Activated B cell treated with CpG ODN at 0.5 μM for 24 hours (primary cell): Measurements from ENCODE around the gene CD276. TPM values are rescaled to one million over a fixed set of nuclear protein-coding genes. Genes with fewer than 3 reads are reported as not detected.

ENCODE experiments used
- ATAC-seq: fragments of 200-7000 bp; cut with Tn5 transposase; one replicate; pipeline ENCODE4 v1.10.0; 2021; ENCODE audit warnings: low read depth, mild to moderate bottlenecking, moderate library complexity
- CTCF ChIA-PET: fragments of 350-600 bp; sonication (Branson Sonifier 250); formaldehyde crosslinking; loops from one replicate; lab custom pipeline; 2021; ENCODE audit warnings: antibody characterized with exemption; lab: Charles Lee
- POLR2A ChIA-PET: fragments of 350-600 bp; sonication (Branson Sonifier 250); formaldehyde crosslinking; loops from one replicate; lab custom pipeline; 2021; ENCODE audit warnings: antibody characterized with exemption; lab: Charles Lee
- DNase-seq: peaks from one replicate; pipeline ENCODE4 v3.0.0; 2022
- H3K27ac Mint-ChIP-seq: one replicate; pipeline ENCODE4 v1.8.0; 2020; ENCODE audit warnings: mixed read lengths
- H3K27me3 Mint-ChIP-seq: one replicate; pipeline ENCODE4 v1.8.0; 2021; ENCODE audit warnings: mixed read lengths
- H3K36me3 Mint-ChIP-seq: one replicate; pipeline ENCODE4 v1.8.0; 2021; ENCODE audit warnings: low read depth, mixed read lengths
- H3K4me1 Mint-ChIP-seq: one replicate; pipeline ENCODE4 v1.8.0; 2021; ENCODE audit warnings: mixed read lengths
- H3K4me3 Mint-ChIP-seq: one replicate; pipeline ENCODE4 v1.8.0; 2020; ENCODE audit warnings: mild to moderate bottlenecking, mixed read lengths
- H3K9me3 Mint-ChIP-seq: one replicate; pipeline ENCODE4 v1.8.0; 2020; ENCODE audit warnings: mixed read lengths
- CTCF ChIP-seq: fragments of 200-600 bp; IDR thresholded peaks from one replicate; pipeline ENCODE4 v1.8.0; 2022; ENCODE audit warnings: antibody characterized with exemption, mild to moderate bottlenecking
- intact Hi-C: fragments of 100-400 bp; cut with micrococcal nuclease; formaldehyde crosslinking; loops from one replicate; pipeline ENCODE4 v1.15.1; 2024
- total RNA-seq: library from RNA; stranded (reverse); gene quantifications from 2 replicates; pipeline ENCODE4 v1.2.3, GENCODE V29; 2022

Gene CD276
- total RNA-seq, 1 donor from 2014 or later, result 0.38 TPM

GRCh38 chr15:73740152-73741048 lies 56.2 kb downstream of the CD276 start:
- ATAC-seq, result no peak
- no peaks in the 10 kb centered on the region for H3K9me3 Mint-ChIP-seq
- CTCF ChIA-PET, result no interaction called here
- TF ChIP-seq CTCF, result no peak
- no peaks in the 10 kb centered on the region for H3K4me1 Mint-ChIP-seq
- POLR2A ChIA-PET, result no interaction called here
- peaks cover 3% of the 10 kb centered on the region for H3K27me3 Mint-ChIP-seq
- H3K4me3 Mint-ChIP-seq, result no peak overlapping the region
- intact Hi-C loops, result no loop called here
- no peaks in the 10 kb centered on the region for H3K36me3 Mint-ChIP-seq
- no peak for DNase-seq
- no peak overlapping the region for H3K27ac Mint-ChIP-seq

GRCh38 chr15:73741321-73741836 lies 57.2 kb downstream of the CD276 start:
- ChIA-PET POLR2A (no interaction called here), CTCF (no interaction called here)
- no peak for ATAC-seq
- no peaks in the 10 kb centered on the region for H3K9me3 Mint-ChIP-seq
- H3K36me3 Mint-ChIP-seq, result no peaks in the 10 kb centered on the region
- H3K27ac Mint-ChIP-seq, result no peak overlapping the region
- no peaks in the 10 kb centered on the region for H3K4me1 Mint-ChIP-seq
- no peak for TF ChIP-seq CTCF
- intact Hi-C loops, result no loop called here
- peaks cover 5% of the 10 kb centered on the region for H3K27me3 Mint-ChIP-seq
- H3K4me3 Mint-ChIP-seq, result no peak overlapping the region
- DNase-seq, result no peak

- H3K9me3 Mint-ChIP-seq, result no peaks in the 10 kb centered on the region
- H3K4me1 Mint-ChIP-seq, result no peaks in the 10 kb centered on the region
- H3K4me3 Mint-ChIP-seq, result no peak overlapping the region
- DNase-seq (no peak), ATAC-seq (no peak)
- no peak for TF ChIP-seq CTCF
- H3K36me3 Mint-ChIP-seq, result no peaks in the 10 kb centered on the region
- intact Hi-C loops, result no loop called here
- peaks cover 9% of the 10 kb centered on the region for H3K27me3 Mint-ChIP-seq
- no peak overlapping the region for H3K27ac Mint-ChIP-seq
- ChIA-PET CTCF (no interaction called here), POLR2A (no interaction called here)
Measured at GRCh38 chr15:73744293-73744692, 60.1 kb downstream of the CD276 start.

- ATAC-seq (no peak), DNase-seq (no peak)
- TF ChIP-seq CTCF, result no peak
- ChIA-PET POLR2A (no interaction called here), CTCF (no interaction called here)
- no peak overlapping the region for H3K4me3 Mint-ChIP-seq
- H3K27me3 Mint-ChIP-seq, result peaks cover 9% of the 10 kb centered on the region
- H3K36me3 Mint-ChIP-seq, result no peaks in the 10 kb centered on the region
- H3K4me1 Mint-ChIP-seq, result no peaks in the 10 kb centered on the region
- H3K27ac Mint-ChIP-seq, result no peak overlapping the region
- H3K9me3 Mint-ChIP-seq, result no peaks in the 10 kb centered on the region
- intact Hi-C loops, result no loop called here
Measured at GRCh38 chr15:73745073-73745472, 60.9 kb downstream of the CD276 start.

- no peak overlapping the region for H3K4me3 Mint-ChIP-seq
- POLR2A ChIA-PET, result no interaction called here
- CTCF ChIA-PET, result interaction anchor here (1.4 kb wide), 1 partner anchor 69 kb away, joined by 4 read pairs; no protein-coding TSS in a partner anchor
- H3K9me3 Mint-ChIP-seq, result no peaks in the 10 kb centered on the region
- no peak for TF ChIP-seq CTCF
- H3K27me3 Mint-ChIP-seq, result peaks cover 17% of the 10 kb centered on the region
- no peaks in the 10 kb centered on the region for H3K4me1 Mint-ChIP-seq
- intact Hi-C loops, result no loop called here
- no peak overlapping the region for H3K27ac Mint-ChIP-seq
- H3K36me3 Mint-ChIP-seq, result no peaks in the 10 kb centered on the region
- ATAC-seq, result no peak
- no peak for DNase-seq
Measured at GRCh38 chr15:73746261-73746660, 62.1 kb downstream of the CD276 start.
